Kidney (tissue), 14 donors: ENCODE data around the gene MINDY4. TPM values are rescaled to one million over a fixed set of nuclear protein-coding genes. Genes with fewer than 3 reads are reported as not detected.

Experiments used
- DNase-seq, 5 donors: peaks; one replicate each; pipeline ENCODE4 v3.0.0-alpha.2; 2013 to 2020
- FAIRE-seq: peaks from 2 replicates; lab custom pipeline; 2012; peaks lifted over from hg19 to GRCh38; lab: Jason Lieb, UNC
- H3K27ac ChIP-seq, 2 donors: one replicate each; pipeline ENCODE4 v1.7.0; 2013; ENCODE audit warnings: low read depth in 2 of 2, low read length in 2 of 2, inconsistent platforms in 1 of 2
- H3K27me3 ChIP-seq: one replicate; pipeline ENCODE4 v1.7.1; 2013; ENCODE audit warnings: low read length, inconsistent platforms; ENCODE audit not compliant: control insufficient read depth, insufficient read depth
- H3K36me3 ChIP-seq, 3 donors: one replicate each; pipeline versions ENCODE4 v1.7.0 to v1.7.1; 2013; ENCODE audit warnings: low read length in 3 of 3, control low read depth in 1 of 3, inconsistent platforms in 1 of 3; ENCODE audit not compliant: insufficient read depth in 3 of 3, control insufficient read depth in 2 of 3
- H3K4me1 ChIP-seq, 3 donors: one replicate each; pipeline versions ENCODE4 v1.7.0 to v1.7.1; 2013; ENCODE audit warnings: low read length in 3 of 3, inconsistent platforms in 1 of 3, low read depth in 1 of 3; ENCODE audit not compliant: control insufficient read depth in 2 of 3, insufficient read depth in 2 of 3
- H3K4me3 ChIP-seq, 3 donors: one replicate each; pipeline versions ENCODE4 v1.7.0 to v1.8.1; 2013; ENCODE audit warnings: low read length in 3 of 3, control low read depth in 1 of 3, inconsistent platforms in 1 of 3
- H3K9ac ChIP-seq, 3 donors: one replicate each; pipeline versions ENCODE4 v1.7.0 to v1.7.1; 2013; ENCODE audit warnings: low read length in 3 of 3, control low read depth in 1 of 3, inconsistent platforms in 1 of 3
- H3K9me3 ChIP-seq, 3 donors: one replicate each; pipeline versions ENCODE4 v1.7.0 to v1.7.1; 2013; ENCODE audit warnings: low read length in 3 of 3, control low read depth in 1 of 3, inconsistent platforms in 1 of 3; ENCODE audit not compliant: control insufficient read depth in 2 of 3, insufficient read depth in 1 of 3
- CTCF ChIP-seq: IDR thresholded peaks from 3 replicates; pipeline ENCODE4 v1.5.1; 2012; ENCODE audit warnings: mild to moderate bottlenecking, moderate library complexity, borderline replicate concordance; ENCODE audit not compliant: insufficient read depth; ENCODE audit errors: extremely low read depth
- intact Hi-C: fragments of 100-400 bp; cut with DNase I; formaldehyde crosslinking; loops from one replicate; pipeline ENCODE4 v1.11.1; 2022
- polyA plus RNA-seq: library from polyadenylated mRNA; stranded (reverse); fragments of 350-450 nt; fragmentation: Illumina TruSeq; extraction: RNeasy Lipid Tissue Mini Kit (QIAGEN cat#74804); gene quantifications from one replicate; pipeline ENCODE4 v1.2.3, GENCODE V29; 2014; ENCODE audit warnings: low read depth, low replicate concordance; ENCODE audit not compliant: insufficient read depth
- total RNA-seq: library from RNA; stranded (reverse); fragmentation: NEBNext Ultra II Directional; extraction: Animal tissue kit (Norgen Biotek cat#: 25700); gene quantifications from one replicate; pipeline ENCODE4 v1.2.1, GENCODE V29; 2021
- donor health status: control.
- donor health status: control.
- donor health status: control.
- donor health status: control.
- donor health status: control.
- donor health status: DM: yes; HTN: yes; CAD: no.
- donor health status: Normal renal cell carcinoma (clear cell type).

MINDY4 gene
- total and polyA plus RNA-seq, 2 donors from 2014 or later = 5.3 to 15.3 TPM

GRCh38 chr7:30855936-30856335 is 84.7 kb downstream of the MINDY4 start:
- no peak overlapping the region for H3K4me3 ChIP-seq
- H3K9ac ChIP-seq = no peak overlapping the region
- DNase-seq (no peak), FAIRE-seq (no peak)
- no peaks in the 10 kb centered on the region for H3K9me3 ChIP-seq
- no peak for TF ChIP-seq CTCF
- H3K27ac ChIP-seq = no peak overlapping the region
- intact Hi-C loops = no loop called here
- no peaks in the 10 kb centered on the region for H3K4me1 ChIP-seq
- peaks cover 0 to 6% (median 0%) of the 10 kb centered on the region in 3 donors for H3K36me3 ChIP-seq
- H3K27me3 ChIP-seq = no peaks in the 10 kb centered on the region

DNA sequence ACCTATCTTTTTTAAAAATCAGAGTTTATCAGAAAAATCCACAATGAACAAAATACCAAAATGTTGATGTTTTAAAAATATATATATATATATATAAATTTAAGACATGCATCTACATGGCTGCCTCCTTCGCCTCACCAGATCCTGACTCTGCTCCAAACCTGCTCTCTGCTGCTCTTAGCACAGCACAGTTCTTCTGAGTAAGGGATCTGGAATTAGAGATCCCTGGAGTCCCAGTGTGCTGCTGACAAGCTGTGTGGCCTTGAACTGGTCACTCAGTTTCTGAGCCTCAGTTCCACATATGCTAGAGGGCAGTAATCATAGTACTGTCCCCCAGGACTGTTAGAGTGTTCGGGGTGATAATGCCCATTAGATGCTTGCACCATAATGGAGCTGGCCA is 87.4 kb downstream of the MINDY4 start:
- Histone ChIP-seq H3K4me1 (peaks cover 0 to 3% (median 0%) of the 10 kb centered on the region in 3 donors), H3K27me3 (no peaks in the 10 kb centered on the region), H3K27ac (no peak overlapping the region), H3K9ac (no peak overlapping the region), H3K9me3 (no peaks in the 10 kb centered on the region), H3K4me3 (no peak overlapping the region), H3K36me3 (peaks cover 0 to under 1% (median 0%) of the 10 kb centered on the region in 3 donors)
- intact Hi-C loops = no loop called here
- FAIRE-seq = no peak
- DNase-seq = no peak
- no peak for TF ChIP-seq CTCF

- no peak overlapping the region for H3K9ac ChIP-seq
- H3K27ac ChIP-seq = no peak overlapping the region
Measured at GRCh38 chr7:30859202-30859939, 88.2 kb downstream of the MINDY4 start.

More at GRCh38 chr7:30859202-30859939, 88.2 kb downstream of the MINDY4 start:
- peaks cover 0 to 3% (median 0%) of the 10 kb centered on the region in 3 donors for H3K4me1 ChIP-seq
- no peak for TF ChIP-seq CTCF
- no peaks in the 10 kb centered on the region for H3K9me3 ChIP-seq
- FAIRE-seq (no peak), DNase-seq (no peak)
- no peak overlapping the region for H3K4me3 ChIP-seq
- no peaks in the 10 kb centered on the region for H3K27me3 ChIP-seq
- intact Hi-C loops = no loop called here
- no peaks in the 10 kb centered on the region for H3K36me3 ChIP-seq
